ENCODE results near the gene PAPOLB. TPM values are rescaled to one million over a fixed set of nuclear protein-coding genes. Genes with fewer than 3 reads are reported as not detected.
A peak's percentile ranks its signal among the peaks of the same experiment; 100 is the strongest.

The PAPOLB gene
- total RNA-seq, 1 experiment from 2014 or later = not detected

DNA sequence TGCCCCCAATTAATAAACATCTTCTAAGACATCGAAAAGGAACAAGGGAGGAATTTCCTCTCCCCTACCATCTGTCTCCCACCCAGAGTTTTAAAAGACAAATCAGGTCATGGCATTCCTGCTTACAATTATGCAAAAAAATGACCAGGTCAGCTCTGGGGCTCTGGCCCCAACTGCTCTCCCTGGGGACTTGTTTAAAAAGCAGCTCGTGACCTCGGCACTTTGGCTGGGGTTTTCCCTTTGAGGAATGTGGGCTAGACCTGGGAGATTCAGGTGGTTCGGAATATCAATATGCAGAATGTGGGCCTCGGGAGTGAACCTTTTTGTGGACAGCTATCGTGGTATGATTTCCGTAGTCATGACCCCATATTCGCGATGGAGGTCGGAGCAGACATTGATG is 22.3 kb upstream of the PAPOLB start:
- no peak for DNase-seq (ENCODE audit: unreplicated experiment)
- Mint-ChIP-seq H3K27me3 (ENCODE audit: insufficient read depth, unreplicated experiment) (peaks cover 13% of the 10 kb centered on the region), H3K36me3 (ENCODE audit: insufficient read depth, unreplicated experiment) (no peaks in the 10 kb centered on the region), H3K9me3 (ENCODE audit: unreplicated experiment) (no peaks in the 10 kb centered on the region), H3K4me1 (ENCODE audit: insufficient read depth, unreplicated experiment) (no peaks in the 10 kb centered on the region), H3K4me3 (ENCODE audit: unreplicated experiment) (no peak overlapping the region), H3K27ac (ENCODE audit: low read depth, unreplicated experiment) (no peak overlapping the region)
- intact Hi-C loops (cut with micrococcal nuclease) = no loop called here
- ChIA-PET CTCF (interaction anchor here (1.0 kb wide), 1 partner anchor 29 kb away, joined by 3 read pairs; no protein-coding TSS in a partner anchor), POLR2A (no interaction called here)
- BruUV-seq (replicated peaks) = no TSS peak
- TF ChIP-seq, protein P1, sequence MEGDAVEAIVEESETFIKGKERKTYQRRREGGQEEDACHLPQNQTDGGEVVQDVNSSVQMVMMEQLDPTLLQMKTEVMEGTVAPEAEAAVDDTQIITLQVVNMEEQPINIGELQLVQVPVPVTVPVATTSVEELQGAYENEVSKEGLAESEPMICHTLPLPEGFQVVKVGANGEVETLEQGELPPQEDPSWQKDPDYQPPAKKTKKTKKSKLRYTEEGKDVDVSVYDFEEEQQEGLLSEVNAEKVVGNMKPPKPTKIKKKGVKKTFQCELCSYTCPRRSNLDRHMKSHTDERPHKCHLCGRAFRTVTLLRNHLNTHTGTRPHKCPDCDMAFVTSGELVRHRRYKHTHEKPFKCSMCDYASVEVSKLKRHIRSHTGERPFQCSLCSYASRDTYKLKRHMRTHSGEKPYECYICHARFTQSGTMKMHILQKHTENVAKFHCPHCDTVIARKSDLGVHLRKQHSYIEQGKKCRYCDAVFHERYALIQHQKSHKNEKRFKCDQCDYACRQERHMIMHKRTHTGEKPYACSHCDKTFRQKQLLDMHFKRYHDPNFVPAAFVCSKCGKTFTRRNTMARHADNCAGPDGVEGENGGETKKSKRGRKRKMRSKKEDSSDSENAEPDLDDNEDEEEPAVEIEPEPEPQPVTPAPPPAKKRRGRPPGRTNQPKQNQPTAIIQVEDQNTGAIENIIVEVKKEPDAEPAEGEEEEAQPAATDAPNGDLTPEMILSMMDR (IDR thresholded peaks at IDR 0.05; ENCODE audit: unreplicated experiment) = no peak

DNA sequence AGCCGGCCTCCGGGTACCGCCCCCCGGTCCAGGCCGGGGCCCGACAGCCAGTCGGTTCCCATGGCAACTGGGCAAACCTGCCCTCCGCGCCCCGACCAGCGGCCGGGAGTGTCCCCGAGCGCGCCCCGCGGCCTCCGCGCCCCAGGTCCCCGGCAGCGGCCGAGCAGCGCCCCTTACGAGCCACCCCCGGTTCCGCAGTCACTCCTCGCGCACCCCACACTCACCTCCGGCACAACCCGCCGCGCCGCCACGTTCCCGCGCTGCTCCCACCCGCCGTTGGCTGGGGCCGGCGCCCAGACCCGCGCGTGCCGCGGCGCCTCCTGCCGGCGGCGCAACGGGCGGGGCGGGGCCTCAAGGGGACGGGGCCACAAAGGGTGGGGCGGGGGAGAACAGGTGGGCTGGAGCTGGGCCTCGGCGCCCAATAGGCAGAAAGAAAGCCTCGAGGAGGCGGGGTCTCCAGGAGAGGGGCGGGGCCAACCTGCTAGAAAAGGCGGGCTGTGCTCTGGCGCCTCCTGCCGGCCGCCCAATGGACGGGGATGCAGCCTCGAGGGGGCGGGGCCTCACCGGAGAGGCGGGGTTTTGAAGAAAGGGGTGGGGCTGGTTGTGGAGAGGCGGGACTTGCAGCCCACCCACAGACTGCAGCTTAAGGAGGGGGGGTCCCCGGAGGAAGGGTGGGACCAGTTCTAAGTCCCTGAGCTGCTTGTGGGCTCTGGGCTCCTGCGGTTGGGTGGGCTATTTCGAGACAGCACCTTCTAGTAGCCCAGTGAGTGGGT is 21.7 kb upstream of the PAPOLB start, which contains the start of gene RADIL:
Gene RADIL (minus strand): TSS at position 345 of the 773 bp plus-strand sequence. CDS start 5,577 bp downstream, outside the sequence.
- BruUV-seq (replicated peaks) = no TSS peak
- DNase-seq (ENCODE audit: unreplicated experiment) = peak; percentile 11
- ChIA-PET CTCF (interaction anchor here (1.0 kb wide), 1 partner anchor 28 kb away, joined by 3 read pairs; no protein-coding TSS in a partner anchor), POLR2A (no interaction called here)
- intact Hi-C loops (cut with micrococcal nuclease) = no loop called here
- no peaks in the 10 kb centered on the region for H3K36me3 Mint-ChIP-seq (ENCODE audit: insufficient read depth, unreplicated experiment)
- H3K4me3 Mint-ChIP-seq (ENCODE audit: unreplicated experiment) = no peak within 1 kb of the TSS
- peaks cover 13% of the 10 kb centered on the region for H3K27me3 Mint-ChIP-seq (ENCODE audit: insufficient read depth, unreplicated experiment)
- TF ChIP-seq, protein P1 (IDR thresholded peaks at IDR 0.05; ENCODE audit: unreplicated experiment) = peak; percentile 22
- no peaks in the 10 kb centered on the region for H3K4me1 Mint-ChIP-seq (ENCODE audit: insufficient read depth, unreplicated experiment)
- H3K27ac Mint-ChIP-seq (ENCODE audit: low read depth, unreplicated experiment) = no peak within 1 kb of the TSS
- no peaks in the 10 kb centered on the region for H3K9me3 Mint-ChIP-seq (ENCODE audit: unreplicated experiment)

DNA sequence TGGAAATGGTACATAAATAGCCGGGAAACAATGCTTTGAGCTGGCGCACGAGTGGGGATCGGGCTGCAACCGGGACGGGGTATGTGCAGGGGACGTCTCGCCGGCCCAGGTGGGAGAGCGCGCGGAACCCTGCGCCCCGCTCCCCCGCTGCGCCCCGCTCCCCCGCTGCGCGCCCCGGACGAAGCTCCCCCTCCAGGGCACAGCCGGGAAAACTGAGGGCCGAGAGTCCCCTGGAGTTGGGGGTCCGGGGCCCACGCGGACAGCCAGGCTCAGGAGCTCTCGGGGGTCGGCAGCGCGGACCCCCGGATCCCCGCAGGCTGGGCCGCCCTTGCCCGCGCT is 21.2 kb upstream of the PAPOLB start:
- no peak overlapping the region for H3K27ac Mint-ChIP-seq (ENCODE audit: low read depth, unreplicated experiment)
- POLR2A ChIA-PET = no interaction called here

More for the DNA sequence above, 21.2 kb upstream of the PAPOLB start:
- no peak for DNase-seq (ENCODE audit: unreplicated experiment)
- Mint-ChIP-seq H3K36me3 (ENCODE audit: insufficient read depth, unreplicated experiment) (no peaks in the 10 kb centered on the region), H3K4me1 (ENCODE audit: insufficient read depth, unreplicated experiment) (no peaks in the 10 kb centered on the region), H3K4me3 (ENCODE audit: unreplicated experiment) (no peak overlapping the region), H3K9me3 (ENCODE audit: unreplicated experiment) (no peaks in the 10 kb centered on the region), H3K27me3 (ENCODE audit: insufficient read depth, unreplicated experiment) (peaks cover 13% of the 10 kb centered on the region)
- CTCF ChIA-PET = no interaction called here
- TF ChIP-seq, protein P1 (IDR thresholded peaks at IDR 0.05; ENCODE audit: unreplicated experiment) = no peak
- intact Hi-C loops (cut with micrococcal nuclease) = no loop called here
- BruUV-seq (replicated peaks) = no TSS peak
